Measurements from ENCODE around the gene TTC22. TPM values are rescaled to one million over a fixed set of nuclear protein-coding genes. Genes with fewer than 3 reads are reported as not detected.

Gene TTC22
- total RNA-seq, 1 experiment from 2014 or later, result 1.8 TPM

DNA sequence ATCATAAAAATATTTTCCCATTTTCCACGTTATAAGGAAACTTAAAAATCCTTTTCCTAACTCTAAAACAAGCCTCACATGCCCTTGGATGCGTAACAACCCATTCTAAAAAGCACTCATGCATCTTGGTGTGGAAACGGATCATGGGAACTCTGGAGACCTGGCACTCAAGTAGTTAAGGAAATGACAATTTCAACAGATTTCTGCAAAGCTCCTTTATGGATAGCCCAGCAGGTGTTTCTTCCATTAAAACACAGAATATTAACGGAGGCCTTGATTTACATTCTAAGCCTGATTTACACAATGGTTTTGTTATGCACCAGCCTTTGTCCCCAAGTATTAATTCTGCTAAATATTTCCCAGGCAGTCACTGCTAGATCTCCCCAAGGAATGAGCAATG lies 49.7 kb downstream of the TTC22 start (continued):
- TF ChIP-seq FOSL1 (IDR thresholded peaks at IDR 0.05; ENCODE audit: low read depth) (no peak), RAD21 (IDR thresholded peaks at IDR 0.05; ENCODE audit: low read depth) (no peak), JUND (IDR thresholded peaks at IDR 0.05) (no peak), CEBPB (IDR thresholded peaks at IDR 0.05; ENCODE audit: low read depth) (no peak)
- TF ChIP-seq, protein P1, sequence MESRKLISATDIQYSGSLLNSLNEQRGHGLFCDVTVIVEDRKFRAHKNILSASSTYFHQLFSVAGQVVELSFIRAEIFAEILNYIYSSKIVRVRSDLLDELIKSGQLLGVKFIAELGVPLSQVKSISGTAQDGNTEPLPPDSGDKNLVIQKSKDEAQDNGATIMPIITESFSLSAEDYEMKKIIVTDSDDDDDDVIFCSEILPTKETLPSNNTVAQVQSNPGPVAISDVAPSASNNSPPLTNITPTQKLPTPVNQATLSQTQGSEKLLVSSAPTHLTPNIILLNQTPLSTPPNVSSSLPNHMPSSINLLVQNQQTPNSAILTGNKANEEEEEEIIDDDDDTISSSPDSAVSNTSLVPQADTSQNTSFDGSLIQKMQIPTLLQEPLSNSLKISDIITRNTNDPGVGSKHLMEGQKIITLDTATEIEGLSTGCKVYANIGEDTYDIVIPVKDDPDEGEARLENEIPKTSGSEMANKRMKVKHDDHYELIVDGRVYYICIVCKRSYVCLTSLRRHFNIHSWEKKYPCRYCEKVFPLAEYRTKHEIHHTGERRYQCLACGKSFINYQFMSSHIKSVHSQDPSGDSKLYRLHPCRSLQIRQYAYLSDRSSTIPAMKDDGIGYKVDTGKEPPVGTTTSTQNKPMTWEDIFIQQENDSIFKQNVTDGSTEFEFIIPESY (IDR thresholded peaks at IDR 0.05; ENCODE audit: extremely low read depth, insufficient replicate concordance, low read length), result no peak

DNA sequence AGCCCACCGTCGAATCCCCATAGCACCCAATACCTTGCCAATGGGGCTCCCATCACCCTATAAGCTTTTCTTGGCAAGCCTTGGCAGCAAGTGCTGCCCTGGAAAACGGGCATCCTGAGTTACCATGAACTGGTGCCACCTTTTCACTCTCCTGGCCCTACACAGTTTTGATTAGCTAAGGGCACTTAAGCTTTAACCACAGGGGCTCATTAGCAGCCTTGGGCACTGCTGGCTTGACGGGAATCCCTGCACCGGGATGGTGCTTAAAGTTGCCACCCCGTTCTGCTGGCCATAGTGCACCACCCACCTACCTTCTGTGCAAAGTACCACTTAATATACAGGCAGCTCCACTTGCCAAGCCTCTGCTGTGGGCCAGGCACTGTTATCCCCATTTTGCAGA lies 50.5 kb downstream of the TTC22 start:
- RAD21 ChIA-PET (ENCODE audit: low non-redundant PET in 1 of 2, low total read pairs in 2 of 2, uncharacterized antibody in 2 of 2, unreplicated experiment in 2 of 2), result no interaction called here
- H2AFZ ChIP-seq (ENCODE audit: low read depth, low read length, poor library complexity, severe bottlenecking), result no peak overlapping the region
- H3K27ac ChIP-seq (ENCODE audit: low read depth, low read length), result no peak overlapping the region
- no peak overlapping the region for H3K4me3 ChIP-seq (replicated peaks in 1 of 2; ENCODE audit: low read depth in 1 of 2, low read length in 2 of 2)
- H3K79me2 ChIP-seq (ENCODE audit: insufficient read depth, low read length), result no peaks in the 10 kb centered on the region
- POLR2A ChIA-PET, result no interaction called here
- no TSS peak for BruUV-seq (replicated peaks)
- intact Hi-C loops (cut with micrococcal nuclease), result no loop called here
- no peak for DNase-seq (ENCODE audit: low read depth, low spot score)
- H3K9ac ChIP-seq (ENCODE audit: low read length), result no peak overlapping the region
- no peaks in the 10 kb centered on the region for H3K36me3 ChIP-seq (ENCODE audit: control insufficient read depth in 1 of 2, insufficient read depth in 2 of 2, low read length in 2 of 2)
- no peaks in the 10 kb centered on the region for H3K27me3 ChIP-seq (ENCODE audit: insufficient read depth, low read length)
- TF ChIP-seq SP1 (IDR thresholded peaks at IDR 0.05; ENCODE audit: low read depth) (no peak), ELF1 (IDR thresholded peaks at IDR 0.05; ENCODE audit: borderline replicate concordance, low read depth) (no peak), POLR2AphosphoS5 (IDR thresholded peaks at IDR 0.05; ENCODE audit: low read depth, low read length) (no peak), CEBPB (IDR thresholded peaks at IDR 0.05; ENCODE audit: low read depth) (no peak), TCF7L2 (IDR thresholded peaks at IDR 0.05; ENCODE audit: borderline replicate concordance, extremely low read depth, insufficient read depth, insufficient read length) (no peak), EZH2 (IDR thresholded peaks at IDR 0.05) (no peak), YY1 (IDR thresholded peaks at IDR 0.05; ENCODE audit: extremely low read depth, insufficient replicate concordance, low read depth, low read length) (no peak), EZH2phosphoT487 (IDR thresholded peaks at IDR 0.05; ENCODE audit: borderline replicate concordance) (no peak), CBX3 (IDR thresholded peaks at IDR 0.05; ENCODE audit: low read depth) (no peak)
- TF ChIP-seq, protein P2, sequence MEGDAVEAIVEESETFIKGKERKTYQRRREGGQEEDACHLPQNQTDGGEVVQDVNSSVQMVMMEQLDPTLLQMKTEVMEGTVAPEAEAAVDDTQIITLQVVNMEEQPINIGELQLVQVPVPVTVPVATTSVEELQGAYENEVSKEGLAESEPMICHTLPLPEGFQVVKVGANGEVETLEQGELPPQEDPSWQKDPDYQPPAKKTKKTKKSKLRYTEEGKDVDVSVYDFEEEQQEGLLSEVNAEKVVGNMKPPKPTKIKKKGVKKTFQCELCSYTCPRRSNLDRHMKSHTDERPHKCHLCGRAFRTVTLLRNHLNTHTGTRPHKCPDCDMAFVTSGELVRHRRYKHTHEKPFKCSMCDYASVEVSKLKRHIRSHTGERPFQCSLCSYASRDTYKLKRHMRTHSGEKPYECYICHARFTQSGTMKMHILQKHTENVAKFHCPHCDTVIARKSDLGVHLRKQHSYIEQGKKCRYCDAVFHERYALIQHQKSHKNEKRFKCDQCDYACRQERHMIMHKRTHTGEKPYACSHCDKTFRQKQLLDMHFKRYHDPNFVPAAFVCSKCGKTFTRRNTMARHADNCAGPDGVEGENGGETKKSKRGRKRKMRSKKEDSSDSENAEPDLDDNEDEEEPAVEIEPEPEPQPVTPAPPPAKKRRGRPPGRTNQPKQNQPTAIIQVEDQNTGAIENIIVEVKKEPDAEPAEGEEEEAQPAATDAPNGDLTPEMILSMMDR (IDR thresholded peaks at IDR 0.05 in 2 of 3, conservative IDR thresholded peaks at IDR 0.05 in 1 of 3; ENCODE audit: borderline replicate concordance in 1 of 3, insufficient read depth in 1 of 3, low read depth in 2 of 3, low read length in 2 of 3), result no peak
- no peaks in the 10 kb centered on the region for H4K20me1 ChIP-seq (ENCODE audit: insufficient read depth)
- H3K4me2 ChIP-seq (ENCODE audit: low read length), result no peak overlapping the region
- no peaks in the 10 kb centered on the region for H3K9me2 ChIP-seq (ENCODE audit: insufficient read depth)
- no peak for ATAC-seq
- CTCF ChIA-PET, result no interaction called here
- H3K9me3 ChIP-seq (ENCODE audit: control insufficient read depth in 1 of 2, insufficient read depth in 1 of 2, low read depth in 1 of 2, low read length in 2 of 2), result no peaks in the 10 kb centered on the region
- H3K4me1 ChIP-seq (ENCODE audit: control insufficient read depth in 1 of 2, insufficient read depth in 2 of 2, low read length in 2 of 2), result no peaks in the 10 kb centered on the region
